Mesendoderm (in vitro differentiated cells): ENCODE results near the gene SKAP1.
"Not testable (repeated sequence)": the region's sequence is repeated elsewhere in the genome, so short reads cannot be mapped to it uniquely, and the experiment has no call there.

Experiments
- DNase-seq: peaks from one replicate; pipeline ENCODE4 v3.0.0; 2013
- H2AK5ac ChIP-seq: 2 replicates; pipeline ENCODE4 v1.6.1; 2013; ENCODE audit warnings: low read length, inconsistent platforms
- H2BK120ac ChIP-seq: 2 replicates; pipeline ENCODE4 v1.6.1; 2013; ENCODE audit warnings: low read depth, mild to moderate bottlenecking, low read length, moderate library complexity, mixed read lengths
- H2BK15ac ChIP-seq: replicated peaks from 2 replicates; pipeline ENCODE4 v1.6.1; 2013; ENCODE audit warnings: low read depth, mild to moderate bottlenecking, moderate library complexity
- H2BK5ac ChIP-seq: 2 replicates; pipeline ENCODE4 v1.6.1; 2013; ENCODE audit warnings: low read length, inconsistent platforms
- H3K18ac ChIP-seq: 2 replicates; pipeline ENCODE4 v1.6.1; 2013; ENCODE audit warnings: mild to moderate bottlenecking, low read length, mixed read lengths
- H3K23ac ChIP-seq: one replicate; pipeline ENCODE4 v1.6.1; 2013; ENCODE audit warnings: low read length
- H3K27ac ChIP-seq: 2 replicates; pipeline ENCODE4 v1.5.1; 2013; ENCODE audit warnings: low read depth, mild to moderate bottlenecking, inconsistent platforms, low read length, moderate library complexity
- H3K27me3 ChIP-seq: 2 replicates; pipeline ENCODE4 v1.6.1; 2013; ENCODE audit warnings: low read length, control low read depth, mild to moderate bottlenecking, inconsistent platforms; ENCODE audit not compliant: insufficient read depth, poor library complexity
- H3K36me3 ChIP-seq: 2 replicates; pipeline ENCODE4 v1.6.1; 2013; ENCODE audit warnings: low read length, inconsistent platforms; ENCODE audit not compliant: control insufficient read depth, insufficient read depth
- H3K4ac ChIP-seq: one replicate; pipeline ENCODE4 v1.6.1; 2013; ENCODE audit warnings: low read depth, mild to moderate bottlenecking, low read length, moderate library complexity
- H3K4me1 ChIP-seq: 2 replicates; pipeline ENCODE4 v1.6.1; 2013; ENCODE audit warnings: low read depth, low read length, inconsistent platforms; ENCODE audit not compliant: control insufficient read depth
- H3K4me2 ChIP-seq: 2 replicates; pipeline ENCODE4 v1.6.1; 2013; ENCODE audit warnings: low read length
- H3K4me3 ChIP-seq: 2 replicates; pipeline ENCODE4 v1.5.1; 2013; ENCODE audit warnings: mild to moderate bottlenecking, low read length
- H3K56ac ChIP-seq: one replicate; pipeline ENCODE4 v1.6.1; 2013; ENCODE audit warnings: low read length
- H3K79me1 ChIP-seq: 2 replicates; pipeline ENCODE4 v1.6.1; 2013; ENCODE audit warnings: low read length, inconsistent platforms
- H3K79me2 ChIP-seq: 2 replicates; pipeline ENCODE4 v1.6.1; 2013; ENCODE audit warnings: mild to moderate bottlenecking, low read length; ENCODE audit not compliant: control insufficient read depth, insufficient read depth
- H3K9ac ChIP-seq: 2 replicates; pipeline ENCODE4 v1.6.1; 2013; ENCODE audit warnings: low read length, inconsistent platforms
- H4K5ac ChIP-seq: one replicate; pipeline ENCODE4 v1.6.1; 2013; ENCODE audit warnings: low read length
- H4K8ac ChIP-seq: one replicate; pipeline ENCODE4 v1.6.1; 2013; ENCODE audit warnings: low read depth, mild to moderate bottlenecking, control low read depth, low read length, moderate library complexity
- WGBS: extraction: QIAGEN DNeasy Blood & Tissue Kit; methylation state at CpG from one replicate; pipeline ENCODE4 v1.1.7; 2013; ENCODE audit warnings: low lambda C conversion rate, missing lambda C conversion rate; ENCODE audit not compliant: insufficient coverage; ENCODE audit errors: extremely low coverage; 5-methylcytosine and 5-hydroxymethylcytosine counted together

The SKAP1 gene

GRCh38 chr17:48413613-48414405 lies 16.2 kb downstream of the SKAP1 start:
- H3K79me1 ChIP-seq, result no peaks in the 10 kb centered on the region
- H3K4me2 ChIP-seq, result no peak overlapping the region
- DNase-seq, result no peak
- no peak overlapping the region for H2AK5ac ChIP-seq
- no peak overlapping the region for H3K56ac ChIP-seq
- no CpG with 5 or more reads among the region's 5 CpGs for WGBS
- no peak overlapping the region for H3K9ac ChIP-seq
- no peak overlapping the region for H4K5ac ChIP-seq
- no peaks in the 10 kb centered on the region for H3K36me3 ChIP-seq
- H3K18ac ChIP-seq, result no peak overlapping the region
- no peak overlapping the region for H3K23ac ChIP-seq
- H3K27ac ChIP-seq, result no peak overlapping the region
- H4K8ac ChIP-seq, result no peak overlapping the region
- no peaks in the 10 kb centered on the region for H3K4me1 ChIP-seq
- H3K4me3 ChIP-seq, result no peak overlapping the region
- no peak overlapping the region for H2BK15ac ChIP-seq
- H3K27me3 ChIP-seq, result no peaks in the 10 kb centered on the region
- no peak overlapping the region for H3K4ac ChIP-seq
- H2BK120ac ChIP-seq, result no peak overlapping the region
- no peaks in the 10 kb centered on the region for H3K79me2 ChIP-seq
- no peak overlapping the region for H2BK5ac ChIP-seq

- H2AK5ac ChIP-seq, result no peak overlapping the region
- no peak overlapping the region for H3K4ac ChIP-seq
- H4K5ac ChIP-seq, result no peak overlapping the region
- no peaks in the 10 kb centered on the region for H3K36me3 ChIP-seq
- H4K8ac ChIP-seq, result no peak overlapping the region
- H2BK120ac ChIP-seq, result no peak overlapping the region
- H3K4me2 ChIP-seq, result no peak overlapping the region
- no peak overlapping the region for H3K4me3 ChIP-seq
- H3K79me1 ChIP-seq, result no peaks in the 10 kb centered on the region
- H3K4me1 ChIP-seq, result no peaks in the 10 kb centered on the region
- no peaks in the 10 kb centered on the region for H3K27me3 ChIP-seq
- H3K79me2 ChIP-seq, result no peaks in the 10 kb centered on the region
- no peak overlapping the region for H3K18ac ChIP-seq
- no peak overlapping the region for H3K9ac ChIP-seq
- no peak overlapping the region for H3K27ac ChIP-seq
- H2BK5ac ChIP-seq, result no peak overlapping the region
- no peak overlapping the region for H3K23ac ChIP-seq
- H3K56ac ChIP-seq, result no peak overlapping the region
- WGBS, result no CpG with 5 or more reads among the region's 1 CpG
- no peak overlapping the region for H2BK15ac ChIP-seq
- DNase-seq, result no peak
Measured at GRCh38 chr17:48412841-48413240, 17.2 kb downstream of the SKAP1 start.

GRCh38 chr17:48410821-48411220 lies 19.2 kb downstream of the SKAP1 start:
- not testable (repeated sequence) for H3K18ac ChIP-seq, H2BK15ac ChIP-seq, DNase-seq, H3K27ac ChIP-seq, H2AK5ac ChIP-seq, H4K8ac ChIP-seq, H3K36me3 ChIP-seq, H3K4me3 ChIP-seq, H3K79me2 ChIP-seq, H3K56ac ChIP-seq, H3K4me1 ChIP-seq, H2BK120ac ChIP-seq, H3K79me1 ChIP-seq, H3K23ac ChIP-seq, H3K27me3 ChIP-seq, H3K4me2 ChIP-seq, H3K9ac ChIP-seq, H2BK5ac ChIP-seq, H3K4ac ChIP-seq, H4K5ac ChIP-seq
- WGBS, result no CpG with 5 or more reads among the region's 7 CpGs

- no peak overlapping the region for H4K8ac ChIP-seq
- DNase-seq, result no peak
Measured at GRCh38 chr17:48409607-48410006, 20.4 kb downstream of the SKAP1 start.

GRCh38 chr17:48406936-48407567 lies 23.0 kb downstream of the SKAP1 start:
- Histone ChIP-seq H2BK5ac (no peak overlapping the region), H3K4ac (peak overlapping the region; percentile 96), H3K27me3 (no peaks in the 10 kb centered on the region), H3K36me3 (no peaks in the 10 kb centered on the region), H3K56ac (peak overlapping the region; percentile 73), H3K18ac (peak overlapping the region; percentile 28), H2BK15ac (no peak overlapping the region), H3K4me3 (no peak overlapping the region), H2AK5ac (no peak overlapping the region), H4K5ac (no peak overlapping the region), H3K79me1 (no peaks in the 10 kb centered on the region), H3K4me2 (no peak overlapping the region), H3K4me1 (no peaks in the 10 kb centered on the region), H3K23ac (no peak overlapping the region), H3K27ac (no peak overlapping the region), H3K9ac (no peak overlapping the region), H2BK120ac (no peak overlapping the region), H4K8ac (no peak overlapping the region), H3K79me2 (no peaks in the 10 kb centered on the region)
- no CpG with 5 or more reads among the region's 3 CpGs for WGBS
- peak; percentile 27 for DNase-seq

More at GRCh38 chr17:48409607-48410006, 20.4 kb downstream of the SKAP1 start:
- H3K18ac ChIP-seq, result no peak overlapping the region
- no peak overlapping the region for H2AK5ac ChIP-seq
- no peak overlapping the region for H3K56ac ChIP-seq
- no peaks in the 10 kb centered on the region for H3K27me3 ChIP-seq
- no peak overlapping the region for H2BK15ac ChIP-seq
- H3K23ac ChIP-seq, result no peak overlapping the region
- H3K36me3 ChIP-seq, result no peaks in the 10 kb centered on the region
- H3K79me1 ChIP-seq, result no peaks in the 10 kb centered on the region
- H3K79me2 ChIP-seq, result no peaks in the 10 kb centered on the region
- H3K4me2 ChIP-seq, result no peak overlapping the region
- WGBS, result no CpG with 5 or more reads among the region's 5 CpGs
- H3K27ac ChIP-seq, result no peak overlapping the region
- H3K4me3 ChIP-seq, result no peak overlapping the region
- H3K4ac ChIP-seq, result no peak overlapping the region
- H3K4me1 ChIP-seq, result no peaks in the 10 kb centered on the region
- H2BK5ac ChIP-seq, result no peak overlapping the region
- no peak overlapping the region for H3K9ac ChIP-seq
- no peak overlapping the region for H4K5ac ChIP-seq
- H2BK120ac ChIP-seq, result no peak overlapping the region
